ENCODE measurements around the gene MUC22.

Gene MUC22

DNA sequence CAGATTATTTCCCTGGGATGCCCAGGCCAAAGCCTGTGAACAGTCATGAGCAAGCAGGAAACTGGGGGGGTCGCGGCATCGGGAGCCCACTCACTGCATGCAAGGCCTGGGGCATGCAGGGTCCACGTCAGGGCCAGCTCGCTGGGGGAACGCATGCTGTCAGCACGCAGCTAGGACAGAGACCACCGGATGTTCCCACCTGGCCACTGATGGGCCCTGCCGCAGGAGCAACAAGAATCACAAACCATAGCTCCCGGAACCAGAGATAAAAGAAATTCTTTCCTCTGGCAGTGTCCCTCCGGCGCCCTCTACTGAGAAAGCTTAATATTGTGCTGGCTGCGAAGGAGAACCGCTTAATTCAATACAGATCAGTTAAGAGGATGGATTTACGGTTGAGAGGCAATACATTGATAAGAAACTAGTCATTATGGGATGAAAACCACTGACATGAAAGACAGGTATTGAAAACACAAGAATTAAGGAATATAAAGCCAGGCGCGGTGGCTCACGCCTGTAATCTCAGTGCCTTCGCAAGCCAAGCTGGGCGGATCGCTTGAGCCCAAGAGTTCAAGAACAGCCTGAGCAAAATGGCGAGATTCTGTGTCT lies 69.5 kb downstream of the MUC22 start:
- DNase-seq (ENCODE audit: low spot score), result peak; percentile 53

DNA sequence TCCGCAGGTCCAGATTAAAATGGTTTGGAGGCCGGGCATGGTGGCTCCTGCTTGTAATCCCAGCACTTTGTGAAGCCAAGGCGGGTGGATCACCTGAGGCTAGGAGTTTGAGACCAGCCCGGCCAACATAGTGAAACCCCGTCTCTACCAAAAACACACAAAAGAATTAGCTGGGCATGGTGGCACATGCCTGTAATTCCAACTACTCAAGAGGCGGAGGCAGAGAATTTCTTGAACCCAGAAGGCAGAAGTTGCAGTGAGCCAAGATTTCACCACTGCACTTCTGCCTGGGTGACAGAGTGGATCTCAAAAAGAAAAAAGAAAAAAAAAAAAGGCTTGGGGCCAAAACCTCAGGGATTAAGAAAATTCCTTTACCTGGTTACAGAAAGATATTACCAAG lies 71.6 kb downstream of the MUC22 start:
- DNase-seq (ENCODE audit: low spot score), result no peak

DNA sequence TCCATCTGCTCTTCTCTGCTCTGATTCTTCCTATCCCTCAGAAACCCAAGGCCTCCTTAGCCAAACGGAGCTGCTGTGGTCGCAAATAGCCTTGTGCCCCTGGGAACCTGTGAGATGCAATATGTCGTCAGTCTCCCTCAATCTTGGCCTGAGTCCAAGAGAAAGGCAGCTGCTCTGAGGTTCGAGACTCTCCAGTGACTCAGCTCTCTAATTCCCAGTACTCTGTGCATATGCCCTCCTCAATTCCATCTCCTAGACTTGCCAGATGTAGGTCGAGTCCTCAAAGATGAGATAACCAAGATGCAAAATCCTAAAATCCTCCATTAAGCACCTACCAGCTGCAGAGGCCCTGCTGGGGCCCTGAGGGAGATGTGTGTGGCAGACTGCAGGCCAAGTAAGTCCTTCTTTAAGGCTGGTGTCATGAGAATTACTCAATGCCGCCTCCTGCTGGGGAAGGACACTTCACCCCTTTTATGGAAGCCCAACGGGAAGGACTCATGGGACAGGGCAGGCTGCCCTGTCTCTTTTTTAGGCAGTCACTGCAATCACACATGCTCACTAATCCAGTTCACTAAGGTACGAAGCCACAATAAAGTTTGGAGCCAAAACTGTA lies 73.6 kb downstream of the MUC22 start:
- peak; percentile 36 for DNase-seq (ENCODE audit: low spot score)
